HTERT RPE-1 (cell line): Measurements from ENCODE around the gene MTPN.

Experiments
- in situ Hi-C: fragments of 300-500 bp; cut with MboI; formaldehyde crosslinking; loops from 4 replicates; pipeline ENCODE4 v1.14.3; 2020; ENCODE audit warnings: low sequenced_read_pairs

Gene MTPN

DNA sequence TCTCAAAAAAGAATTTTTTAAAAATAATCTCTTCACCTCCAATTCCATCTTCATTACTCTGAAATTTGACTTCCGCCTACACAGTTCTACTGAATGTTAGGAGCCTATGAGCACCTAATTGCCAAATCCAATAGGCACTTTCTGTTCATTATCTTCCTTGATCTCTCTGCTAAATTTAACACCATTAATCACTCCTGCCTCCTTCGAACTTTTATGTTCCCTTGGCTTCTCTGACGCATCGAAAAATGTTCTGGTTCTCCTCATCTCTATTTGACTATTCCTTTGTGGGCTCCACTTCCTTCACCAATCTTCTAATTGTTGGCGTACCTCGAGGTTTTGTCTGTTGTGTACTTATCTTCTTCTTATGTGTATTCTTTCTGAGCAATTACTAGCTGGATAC, 87.3 kb downstream of the MTPN start:
- in situ Hi-C loops = no loop called here

DNA sequence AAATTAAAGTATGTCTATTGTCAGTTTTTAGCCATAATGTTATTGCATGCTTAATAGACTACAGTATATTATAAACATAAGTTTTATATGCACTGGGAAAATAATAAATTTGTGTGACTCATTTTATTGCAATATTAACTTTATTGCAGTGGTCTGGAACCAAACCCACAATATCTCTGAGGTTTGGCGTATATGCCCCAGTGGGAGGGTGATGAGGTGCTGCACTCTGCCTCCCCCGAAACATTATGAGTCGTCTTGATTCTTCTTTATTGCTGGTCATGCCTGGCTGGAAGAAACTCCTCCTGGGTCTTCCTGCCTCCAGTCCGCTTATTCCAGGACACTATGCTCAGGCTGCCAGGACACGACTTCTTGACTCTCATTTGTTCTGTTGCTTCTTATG, 88.4 kb downstream of the MTPN start:
- in situ Hi-C loops = no loop called here

GRCh38 chr7:135886345-135887132, 90.6 kb downstream of the MTPN start:
- in situ Hi-C loops = no loop called here

DNA sequence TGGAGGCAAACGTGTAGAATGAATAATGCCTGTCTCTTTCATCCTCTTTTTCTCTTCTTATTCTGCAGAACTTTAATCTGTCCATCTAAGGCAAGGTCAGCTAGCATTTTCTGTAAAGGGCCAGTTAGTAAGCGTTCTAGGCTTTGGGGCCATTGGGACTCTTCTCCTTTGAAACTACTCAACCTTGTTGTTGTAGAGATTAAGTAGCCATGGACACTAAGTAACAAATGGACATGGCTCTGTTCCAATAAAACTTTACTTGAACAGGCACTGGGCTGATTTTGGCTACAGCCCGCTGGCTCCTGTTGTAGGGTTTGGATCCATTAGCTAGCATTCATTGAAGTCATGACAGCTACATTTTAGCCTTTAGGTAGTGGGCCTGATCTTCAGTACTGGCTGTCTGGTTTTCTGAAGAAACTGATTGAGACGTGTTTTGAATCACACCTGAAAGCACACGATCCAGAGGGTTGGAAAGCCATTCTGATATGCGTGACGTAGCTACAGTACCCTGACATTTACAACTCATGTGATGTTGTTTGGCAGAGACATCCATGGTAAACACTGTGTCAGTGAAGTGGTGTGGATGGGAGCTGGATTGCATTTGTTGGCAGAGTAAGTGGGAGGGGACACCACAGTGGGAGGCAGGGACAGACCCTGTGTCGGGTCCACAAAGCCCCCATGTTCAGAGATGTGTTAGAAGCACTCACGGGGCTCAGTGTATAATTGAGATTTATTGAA, 92.5 kb downstream of the MTPN start:
- in situ Hi-C loops = no loop called here

DNA sequence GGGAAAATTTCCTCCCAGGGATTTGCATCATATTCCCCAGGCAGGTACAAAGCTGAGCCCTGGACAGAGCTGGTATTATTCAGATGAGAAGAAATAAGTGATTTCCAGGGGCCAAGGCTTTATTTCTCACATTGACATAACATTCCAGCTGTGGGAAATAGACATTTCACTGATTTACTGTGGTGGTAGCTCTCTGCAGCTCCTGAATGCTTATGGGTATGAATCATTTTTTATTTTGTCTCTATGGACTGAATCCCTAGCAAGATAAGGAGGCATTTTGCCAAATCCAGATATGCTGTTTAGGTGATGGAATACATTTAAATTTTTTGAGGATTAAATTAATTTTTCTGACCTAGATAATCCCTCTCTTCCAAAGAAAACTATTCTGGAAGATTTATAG, 97.9 kb downstream of the MTPN start:
- in situ Hi-C loops = no loop called here

- in situ Hi-C loops = no loop called here
Measured at GRCh38 chr7:135878284-135878683, 98.9 kb downstream of the MTPN start.

GRCh38 chr7:135877805-135878204, 99.4 kb downstream of the MTPN start:
- in situ Hi-C loops = no loop called here
